HCT116 (cell line): ENCODE data around the gene ZNF488. TPM values are rescaled to one million over a fixed set of nuclear protein-coding genes. Genes with fewer than 3 reads are reported as not detected.

Experiments
- ATAC-seq: fragments of 200-7000 bp; cut with Tn5 transposase; 2 replicates; pipeline ENCODE4 v1.9.1; 2020; ENCODE audit warnings: mild to moderate bottlenecking, moderate library complexity
- BruUV-seq: library from RNA; stranded (reverse); fragments of 400-500 nt; replicated peaks from 2 replicates; lab custom pipeline; 2021; lab: Mats Ljungman, UMichigan
- CTCF ChIA-PET: fragments of 300-600 bp; sonication (Branson Sonifier 250); formaldehyde crosslinking; loops from one replicate; lab custom pipeline; 2021; ENCODE audit warnings: antibody characterized with exemption; lab: Charles Lee
- POLR2A ChIA-PET: fragments of 300-600, 350-600 bp; sonication (Branson Sonifier 250); formaldehyde crosslinking; loops from one replicate; lab custom pipeline; 2021; ENCODE audit warnings: antibody characterized with exemption; lab: Charles Lee
- RAD21 ChIA-PET, 2 experiments: fragments of 300-600 bp; sonication (Branson Sonifier 250); formaldehyde crosslinking; loops; one replicate each; lab custom pipeline; 2023; ENCODE audit warnings: low total read pairs in 2 of 2; ENCODE audit not compliant: uncharacterized antibody in 2 of 2, unreplicated experiment in 2 of 2, low non-redundant PET in 1 of 2; lab: Charles Lee
- DNase-seq: peaks from one replicate; pipeline ENCODE4 v3.0.0-alpha.2; 2010; ENCODE audit warnings: low read depth, low spot score
- H2AFZ ChIP-seq: fragments of 200-600 bp; shearing (Covaris generic), sonication (generic); 2 replicates; pipeline ENCODE4 v1.6.1; 2017; ENCODE audit warnings: low read depth, mixed run types, mixed read lengths, antibody characterized with exemption, low read length; ENCODE audit not compliant: poor library complexity, severe bottlenecking
- H3K27ac ChIP-seq: 2 replicates; pipeline ENCODE4 v1.5.1; 2012; ENCODE audit warnings: low read depth, low read length
- H3K27me3 ChIP-seq: fragments of 200-600 bp; sonication (generic); 2 replicates; pipeline ENCODE4 v1.6.1; 2016; ENCODE audit warnings: mixed run types, low read length, mixed read lengths; ENCODE audit not compliant: insufficient read depth
- H3K36me3 ChIP-seq, 2 experiments: fragments of 200-500 bp in 1 of 2; fragments of 200-600 bp in 1 of 2; sonication (Bioruptor generic) in 1 of 2; sonication (generic) in 1 of 2; 2 replicates each; pipeline versions ENCODE4 v1.5.1 to v1.6.1; 2014 to 2016; ENCODE audit warnings: low read length in 2 of 2, inconsistent platforms in 1 of 2, mixed read lengths in 1 of 2, mixed run types in 1 of 2; ENCODE audit not compliant: insufficient read depth in 2 of 2, control insufficient read depth in 1 of 2
- H3K4me1 ChIP-seq, 2 experiments: fragments of 200-600 bp in 1 of 2; sonication (generic) in 1 of 2; 2 replicates each; pipeline versions ENCODE4 v1.5.1 to v1.6.1; 2012 to 2017; ENCODE audit warnings: low read length in 2 of 2, inconsistent platforms in 1 of 2, mild to moderate bottlenecking in 1 of 2, mixed read lengths in 1 of 2, mixed run types in 1 of 2, moderate library complexity in 1 of 2; ENCODE audit not compliant: insufficient read depth in 2 of 2, control insufficient read depth in 1 of 2
- H3K4me2 ChIP-seq: fragments of 200-600 bp; sonication (generic); 2 replicates; pipeline ENCODE4 v1.6.1; 2017; ENCODE audit warnings: mixed run types, low read length, mixed read lengths
- H3K4me3 ChIP-seq, 2 experiments: fragments of 200-600 bp in 1 of 2; sonication (generic) in 1 of 2; replicated peaks in 1 of 2; 2 replicates each; pipeline ENCODE4 v1.5.1; 2011 to 2016; ENCODE audit warnings: low read length in 2 of 2, control low read depth in 1 of 2, low read depth in 1 of 2, mild to moderate bottlenecking in 1 of 2, mixed read lengths in 1 of 2, mixed run types in 1 of 2
- H3K79me2 ChIP-seq: fragments of 200-600 bp; sonication (generic); 2 replicates; pipeline ENCODE4 v1.6.1; 2017; ENCODE audit warnings: mild to moderate bottlenecking, mixed run types, low read length, moderate library complexity, mixed read lengths; ENCODE audit not compliant: insufficient read depth
- H3K9ac ChIP-seq: fragments of 200-600 bp; sonication (generic); 2 replicates; pipeline ENCODE4 v1.6.1; 2016; ENCODE audit warnings: low read length, mixed read lengths
- H3K9me2 ChIP-seq: fragments of 200-600 bp; sonication (generic), shearing (Covaris generic); 2 replicates; pipeline ENCODE4 v1.6.1; 2017; ENCODE audit warnings: mixed run types, mild to moderate bottlenecking, moderate library complexity; ENCODE audit not compliant: insufficient read depth
- H3K9me3 ChIP-seq, 2 experiments: fragments of 200-500 bp in 1 of 2; fragments of 200-600 bp in 1 of 2; sonication (Bioruptor generic) in 1 of 2; sonication (generic) in 1 of 2; 2 replicates each; pipeline ENCODE4 v1.6.1; 2014 to 2017; ENCODE audit warnings: low read length in 2 of 2, mixed read lengths in 2 of 2, inconsistent platforms in 1 of 2, low read depth in 1 of 2, mild to moderate bottlenecking in 1 of 2, mixed run types in 1 of 2, moderate library complexity in 1 of 2; ENCODE audit not compliant: control insufficient read depth in 1 of 2, insufficient read depth in 1 of 2
- H4K20me1 ChIP-seq: fragments of 200-600 bp; sonication (generic), shearing (Covaris generic); 2 replicates; pipeline ENCODE4 v1.6.1; 2017; ENCODE audit warnings: mixed run types, mild to moderate bottlenecking, moderate library complexity; ENCODE audit not compliant: insufficient read depth
- CBX3 ChIP-seq: IDR thresholded peaks from 2 replicates; pipeline ENCODE4 v1.6.1; 2012; ENCODE audit warnings: low read depth
- EGR1 ChIP-seq: IDR thresholded peaks from 2 replicates; pipeline ENCODE4 v1.6.1; 2012; ENCODE audit warnings: low read depth
- ELF1 ChIP-seq: IDR thresholded peaks from 2 replicates; pipeline ENCODE4 v1.6.1; 2012; ENCODE audit warnings: low read depth, borderline replicate concordance
- EZH2phosphoT487 ChIP-seq: fragments of 200-600 bp; IDR thresholded peaks from 2 replicates; pipeline ENCODE4 v1.6.1; 2018; ENCODE audit warnings: antibody characterized with exemption, borderline replicate concordance
- FOSL1 ChIP-seq: IDR thresholded peaks from 2 replicates; pipeline ENCODE4 v1.6.1; 2012; ENCODE audit warnings: low read depth
- POLR2A ChIP-seq: IDR thresholded peaks from 2 replicates; pipeline ENCODE4 v1.7.0; 2011; ENCODE audit warnings: borderline replicate concordance; ENCODE audit not compliant: insufficient read depth, insufficient read length; ENCODE audit errors: extremely low read depth
- POLR2AphosphoS5 ChIP-seq: IDR thresholded peaks from 2 replicates; pipeline ENCODE4 v1.6.1; 2011; ENCODE audit warnings: mild to moderate bottlenecking, low read depth, low read length, moderate library complexity
- SIN3A ChIP-seq: IDR thresholded peaks from 2 replicates; pipeline ENCODE4 v1.6.1; 2012; ENCODE audit warnings: low read depth
- SP1 ChIP-seq: IDR thresholded peaks from 2 replicates; pipeline ENCODE4 v1.6.1; 2012; ENCODE audit warnings: low read depth
- SRF ChIP-seq: IDR thresholded peaks from 2 replicates; pipeline ENCODE4 v1.6.1; 2012; ENCODE audit warnings: low read depth
- TCF7L2 ChIP-seq: IDR thresholded peaks from 2 replicates; pipeline ENCODE4 v1.7.0; 2011; ENCODE audit warnings: borderline replicate concordance, inconsistent platforms; ENCODE audit not compliant: insufficient read depth, insufficient read length; ENCODE audit errors: extremely low read depth
- YY1 ChIP-seq: IDR thresholded peaks from 2 replicates; pipeline ENCODE4 v1.6.1; 2011; ENCODE audit warnings: low read length, low read depth, moderate library complexity, mild to moderate bottlenecking; ENCODE audit not compliant: insufficient replicate concordance; ENCODE audit errors: extremely low read depth
- ZBTB33 ChIP-seq: IDR thresholded peaks from 2 replicates; pipeline ENCODE4 v1.6.1; 2011; ENCODE audit warnings: mild to moderate bottlenecking, low read length, moderate library complexity; ENCODE audit not compliant: insufficient replicate concordance; ENCODE audit errors: extremely low read depth
- ZFX ChIP-seq: fragments of 450-650 bp; IDR thresholded peaks from 2 replicates; pipeline ENCODE4 v1.6.1; 2017
- ZNF274 ChIP-seq: fragments of 200-500 bp; sonication (Bioruptor generic); IDR thresholded peaks from 2 replicates; pipeline ENCODE4 v1.6.1; 2014; ENCODE audit warnings: mild to moderate bottlenecking, low read depth, low read length, inconsistent platforms
- intact Hi-C: fragments of 100-400 bp; cut with micrococcal nuclease; formaldehyde crosslinking; loops from 2 replicates; pipeline ENCODE4 v1.10.0; 2022
- total RNA-seq: library from RNA; stranded (reverse); gene quantifications from one replicate; pipeline ENCODE4 v1.2.1, GENCODE V29; 2021; ENCODE audit not compliant: unreplicated experiment
- TF ChIP-seq, protein P1 (sequence below): IDR thresholded peaks from 2 replicates; pipeline ENCODE4 v1.6.1; 2012

ZNF488 gene
- total RNA-seq, 1 experiment from 2014 or later: 3.9 TPM

DNA sequence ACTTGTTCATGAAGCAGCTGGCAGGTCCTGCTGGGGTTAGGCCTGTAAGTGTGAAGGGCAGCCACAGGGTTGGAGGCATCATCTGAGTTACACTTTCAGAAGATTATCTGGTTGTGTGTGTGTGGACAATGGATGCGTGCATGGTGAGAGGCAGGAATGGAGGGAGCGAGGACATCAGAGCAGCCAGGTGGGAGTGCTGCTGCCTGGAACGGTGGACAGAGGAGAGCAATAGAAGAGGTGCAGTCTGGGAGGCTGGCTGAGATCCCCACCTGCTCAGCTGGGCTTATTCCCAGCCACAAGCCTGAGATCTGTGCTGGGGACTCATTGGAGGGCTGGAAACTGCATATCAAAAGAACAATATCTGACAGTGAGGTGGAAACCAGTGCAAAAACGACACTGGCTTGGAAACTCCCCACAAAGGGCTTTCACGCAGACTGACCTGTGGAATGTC lies 17.9 kb downstream of the ZNF488 start (continued):
- TF ChIP-seq TCF7L2 (no peak), EZH2phosphoT487 (no peak)

GRCh38 chr10:47365431-47366180 lies 18.5 kb downstream of the ZNF488 start:
- no peak overlapping the region for H3K4me3 ChIP-seq
- CTCF ChIA-PET: interaction anchor here (1.3 kb wide), 1 partner anchor 39 kb away, joined by 3 read pairs; no protein-coding TSS in a partner anchor
- H2AFZ ChIP-seq: no peak overlapping the region
- no peaks in the 10 kb centered on the region for H3K27me3 ChIP-seq
- H3K36me3 ChIP-seq: no peaks in the 10 kb centered on the region
- H3K79me2 ChIP-seq: no peaks in the 10 kb centered on the region
- ATAC-seq (no peak), DNase-seq (no peak)
- RAD21 ChIA-PET: no interaction called here
- H3K27ac ChIP-seq: no peak overlapping the region
- no peaks in the 10 kb centered on the region for H4K20me1 ChIP-seq
- H3K9me2 ChIP-seq: no peaks in the 10 kb centered on the region
- H3K9ac ChIP-seq: no peak overlapping the region
- peaks cover 0 to 18% of the 10 kb centered on the region in 2 experiments; a peak in 1 of 4 replicates for H3K4me1 ChIP-seq
- H3K9me3 ChIP-seq: no peaks in the 10 kb centered on the region
- POLR2A ChIA-PET: no interaction called here
- TF ChIP-seq CBX3 (no peak), EGR1 (no peak)
- TF ChIP-seq, protein P1, sequence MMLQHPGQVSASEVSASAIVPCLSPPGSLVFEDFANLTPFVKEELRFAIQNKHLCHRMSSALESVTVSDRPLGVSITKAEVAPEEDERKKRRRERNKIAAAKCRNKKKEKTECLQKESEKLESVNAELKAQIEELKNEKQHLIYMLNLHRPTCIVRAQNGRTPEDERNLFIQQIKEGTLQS: no peak
- no TSS peak for BruUV-seq
- intact Hi-C loops: no loop called here
- H3K4me2 ChIP-seq: no peak overlapping the region

DNA sequence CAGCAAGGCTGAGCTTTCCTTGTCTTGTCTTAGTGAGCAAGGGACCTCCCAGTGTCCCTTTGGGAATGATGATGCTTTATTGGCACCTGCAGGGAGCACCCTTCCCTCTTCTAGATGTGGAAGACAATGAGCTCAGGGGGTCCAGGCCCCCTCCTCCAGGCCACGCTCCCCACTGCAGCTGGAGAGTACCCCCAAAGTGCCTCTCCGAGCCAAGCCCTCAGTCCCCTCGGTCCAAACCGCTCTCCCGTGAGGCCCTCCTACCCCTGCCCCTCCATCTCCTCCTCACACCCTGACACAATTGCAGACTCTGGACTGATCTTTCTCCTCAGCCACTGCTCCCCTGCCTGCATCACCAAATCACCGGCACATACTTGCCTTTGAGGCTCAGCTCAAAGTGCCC lies 19.2 kb downstream of the ZNF488 start:
- Histone ChIP-seq H3K9me2 (no peaks in the 10 kb centered on the region), H3K9me3 (no peaks in the 10 kb centered on the region), H3K9ac (no peak overlapping the region), H3K4me2 (no peak overlapping the region), H3K27ac (no peak overlapping the region), H3K4me3 (no peak overlapping the region), H2AFZ (no peak overlapping the region), H3K79me2 (no peaks in the 10 kb centered on the region), H3K36me3 (no peaks in the 10 kb centered on the region), H3K27me3 (no peaks in the 10 kb centered on the region), H4K20me1 (no peaks in the 10 kb centered on the region), H3K4me1 (peaks cover 0 to 18% of the 10 kb centered on the region in 2 experiments; a peak in 1 of 4 replicates)
- POLR2A ChIA-PET: interaction anchor here (1.0 kb wide), 1 partner anchor 19 kb away, joined by 3 read pairs; the partner anchor contains the start of gene ZNF488
- intact Hi-C loops: loop anchor here (5.0 kb wide), 1 partner anchor 72 kb away; no protein-coding TSS in a partner anchor
- no TSS peak for BruUV-seq
- DNase-seq (no peak), ATAC-seq (no peak)
- RAD21 ChIA-PET: no interaction called here
- CTCF ChIA-PET: interaction anchor here (1.3 kb wide), 1 partner anchor 39 kb away, joined by 3 read pairs; no protein-coding TSS in a partner anchor
- no peak for TF ChIP-seq FOSL1
- TF ChIP-seq SRF: no peak
- TF ChIP-seq SP1: no peak
- TF ChIP-seq CBX3: no peak
- no peak for TF ChIP-seq POLR2A
- TF ChIP-seq YY1: no peak
- no peak for TF ChIP-seq POLR2AphosphoS5
- TF ChIP-seq ELF1: no peak
- no peak for TF ChIP-seq ZNF274
- TF ChIP-seq ZFX: no peak
- TF ChIP-seq SIN3A: no peak
- no peak for TF ChIP-seq EGR1
- TF ChIP-seq ZBTB33: no peak
- no peak for TF ChIP-seq TCF7L2
